ENCODE results near the gene ERGIC2. TPM values are rescaled to one million over a fixed set of nuclear protein-coding genes. Genes with fewer than 3 reads are reported as not detected.

ERGIC2 gene
- total RNA-seq, 4 donors from 2014 or later: 13.7 to 24.8 (median 18.9) TPM

GRCh38 chr12:29374012-29374411 is 7.0 kb downstream of the ERGIC2 start:
- Histone ChIP-seq H3K4me3 (no peak overlapping the region), H3K27me3 (no peaks in the 10 kb centered on the region), H3K9me3 (no peaks in the 10 kb centered on the region), H3K4me1 (peaks cover 0 to 6% (median 0%) of the 10 kb centered on the region in 4 donors), H3K36me3 (peaks cover 0 to 26% (median 0%) of the 10 kb centered on the region in 3 donors), H3K27ac (no peak overlapping the region)
- DNase-seq: no peak
- TF ChIP-seq CTCF (IDR thresholded peaks at IDR 0.05): no peak
- no peak for TF ChIP-seq POLR2A (IDR thresholded peaks at IDR 0.05)

- Histone ChIP-seq H3K4me3 (no peak overlapping the region), H3K4me1 (no peaks in the 10 kb centered on the region), H3K27me3 (no peaks in the 10 kb centered on the region), H3K9me3 (no peaks in the 10 kb centered on the region), H3K36me3 (peaks cover 0 to 57% (median 0%) of the 10 kb centered on the region in 3 donors), H3K27ac (no peak overlapping the region)
- DNase-seq: no peak
- TF ChIP-seq POLR2A (IDR thresholded peaks at IDR 0.05): no peak
- no peak for TF ChIP-seq CTCF (IDR thresholded peaks at IDR 0.05)
Observed at GRCh38 chr12:29365091-29365490, 15.9 kb downstream of the ERGIC2 start.

GRCh38 chr12:29354954-29355353 is 26.0 kb downstream of the ERGIC2 start:
- no peaks in the 10 kb centered on the region for H3K4me1 ChIP-seq

GRCh38 chr12:29350080-29350479 is 30.9 kb downstream of the ERGIC2 start:
- no peak for DNase-seq
- TF ChIP-seq CTCF (IDR thresholded peaks at IDR 0.05) (no peak), POLR2A (IDR thresholded peaks at IDR 0.05) (no peak)
- H3K4me3 ChIP-seq: no peak overlapping the region
- no peaks in the 10 kb centered on the region for H3K9me3 ChIP-seq
- H3K27ac ChIP-seq: no peak overlapping the region
- H3K4me1 ChIP-seq: no peaks in the 10 kb centered on the region
- H3K36me3 ChIP-seq: peaks cover 0 to 18% (median 0%) of the 10 kb centered on the region in 3 donors
- no peaks in the 10 kb centered on the region for H3K27me3 ChIP-seq

More at GRCh38 chr12:29354954-29355353, 26.0 kb downstream of the ERGIC2 start:
- H3K27ac ChIP-seq: no peak overlapping the region
- no peaks in the 10 kb centered on the region for H3K9me3 ChIP-seq
- H3K27me3 ChIP-seq: no peaks in the 10 kb centered on the region
- DNase-seq: no peak
- peaks cover 0 to 39% (median 0%) of the 10 kb centered on the region in 3 donors for H3K36me3 ChIP-seq
- TF ChIP-seq CTCF (IDR thresholded peaks at IDR 0.05) (no peak), POLR2A (IDR thresholded peaks at IDR 0.05) (no peak)
- H3K4me3 ChIP-seq: no peak overlapping the region

GRCh38 chr12:29346769-29347421 is 34.1 kb downstream of the ERGIC2 start:
- DNase-seq: no peak

More at GRCh38 chr12:29346769-29347421, 34.1 kb downstream of the ERGIC2 start:
- Histone ChIP-seq H3K4me3 (no peak overlapping the region), H3K27ac (no peak overlapping the region), H3K36me3 (peaks cover 0 to 30% (median 0%) of the 10 kb centered on the region in 3 donors), H3K27me3 (no peaks in the 10 kb centered on the region), H3K9me3 (no peaks in the 10 kb centered on the region), H3K4me1 (no peaks in the 10 kb centered on the region)
- TF ChIP-seq POLR2A (IDR thresholded peaks at IDR 0.05) (no peak), CTCF (IDR thresholded peaks at IDR 0.05) (no peak)
